OCI-LY3 (cell line): Measurements from ENCODE around the gene MYCBP2.

Source experiments
- EZH2phosphoT487 ChIP-seq: fragments of 200-600 bp; shearing (Covaris generic); IDR thresholded peaks from 2 replicates; pipeline ENCODE4 v1.6.1; 2018; ENCODE audit warnings: antibody characterized with exemption, mixed run types, low read depth
- TF ChIP-seq, protein P1 (sequence below): fragments of 200-600, 300-600 bp; sonication (generic); IDR thresholded peaks from 2 replicates; pipeline ENCODE4 v1.5.1; 2014; ENCODE audit warnings: antibody characterized with exemption, low read length, low read depth

DNA sequence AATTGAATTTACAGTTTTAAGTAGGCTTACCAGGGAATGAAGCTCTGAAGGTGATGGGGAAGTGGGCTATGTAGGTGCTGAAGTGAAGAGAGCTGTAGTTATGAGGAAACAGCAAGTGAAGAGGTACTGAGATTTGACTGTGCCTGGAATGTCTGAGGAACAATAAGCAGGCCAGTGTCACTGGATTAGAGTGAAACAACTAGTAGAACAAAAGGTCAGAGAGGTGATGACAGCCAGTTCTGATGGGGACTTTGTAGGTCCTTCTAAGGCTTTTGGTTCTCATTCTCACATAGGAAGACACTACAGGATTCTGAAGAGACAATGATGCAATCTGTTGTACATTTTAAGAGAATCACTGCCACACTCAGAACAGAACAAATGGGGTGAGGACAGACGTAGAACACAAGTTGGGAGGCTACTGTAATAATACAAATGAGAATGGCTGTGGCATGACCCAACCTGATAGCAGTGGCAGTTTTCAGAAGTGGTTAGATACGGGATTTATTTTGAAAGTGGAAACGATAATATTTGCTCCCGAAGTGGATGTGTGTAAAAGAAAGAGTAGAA lies 130.8 kb downstream of the MYCBP2 start:
- TF ChIP-seq, protein P1, sequence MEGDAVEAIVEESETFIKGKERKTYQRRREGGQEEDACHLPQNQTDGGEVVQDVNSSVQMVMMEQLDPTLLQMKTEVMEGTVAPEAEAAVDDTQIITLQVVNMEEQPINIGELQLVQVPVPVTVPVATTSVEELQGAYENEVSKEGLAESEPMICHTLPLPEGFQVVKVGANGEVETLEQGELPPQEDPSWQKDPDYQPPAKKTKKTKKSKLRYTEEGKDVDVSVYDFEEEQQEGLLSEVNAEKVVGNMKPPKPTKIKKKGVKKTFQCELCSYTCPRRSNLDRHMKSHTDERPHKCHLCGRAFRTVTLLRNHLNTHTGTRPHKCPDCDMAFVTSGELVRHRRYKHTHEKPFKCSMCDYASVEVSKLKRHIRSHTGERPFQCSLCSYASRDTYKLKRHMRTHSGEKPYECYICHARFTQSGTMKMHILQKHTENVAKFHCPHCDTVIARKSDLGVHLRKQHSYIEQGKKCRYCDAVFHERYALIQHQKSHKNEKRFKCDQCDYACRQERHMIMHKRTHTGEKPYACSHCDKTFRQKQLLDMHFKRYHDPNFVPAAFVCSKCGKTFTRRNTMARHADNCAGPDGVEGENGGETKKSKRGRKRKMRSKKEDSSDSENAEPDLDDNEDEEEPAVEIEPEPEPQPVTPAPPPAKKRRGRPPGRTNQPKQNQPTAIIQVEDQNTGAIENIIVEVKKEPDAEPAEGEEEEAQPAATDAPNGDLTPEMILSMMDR, result no peak
- no peak for TF ChIP-seq EZH2phosphoT487
